RWPE1 (cell line): ENCODE data around the gene DDX1.

Source experiments
- CTCF ChIA-PET: fragments of 350-600 bp; sonication (Branson Sonifier 250); formaldehyde crosslinking; extraction: SDS; loops from one replicate; lab custom pipeline; 2021; lab: Yijun Ruan, JAX
- POLR2A ChIA-PET: fragments of 400-600 bp; formaldehyde crosslinking; extraction: SDS; loops from one replicate; lab custom pipeline; 2020; ENCODE audit warnings: antibody characterized with exemption; ENCODE audit not compliant: low non-redundant PET; lab: Yijun Ruan, JAX
- DNase-seq: peaks from one replicate; pipeline ENCODE4 v3.0.0; 2012; ENCODE audit warnings: low spot score
- H3K27ac ChIP-seq: fragments of 450-650 bp; 2 replicates; pipeline ENCODE4 v1.5.1; 2017
- CTCF ChIP-seq: fragments of 450-650 bp; conservative IDR thresholded peaks from 2 replicates; pipeline ENCODE4 v1.5.1; 2017; ENCODE audit warnings: low read depth, mild to moderate bottlenecking

Gene DDX1

GRCh38 chr2:15662026-15662425, 70.4 kb downstream of the DDX1 start:
- TF ChIP-seq CTCF: no peak
- DNase-seq: no peak
- ChIA-PET CTCF (interaction anchor here (0.6 to 0.7 kb wide), 2 partner anchors 14 to 69 kb away, joined by 3 to 5 read pairs; no protein-coding TSS in a partner anchor), POLR2A (no interaction called here)
- no peak overlapping the region for H3K27ac ChIP-seq

- ChIA-PET POLR2A (no interaction called here), CTCF (interaction anchor here (0.7 kb wide), 1 partner anchor 15 kb away, joined by 3 read pairs; no protein-coding TSS in a partner anchor)
- H3K27ac ChIP-seq: no peak overlapping the region
- no peak for TF ChIP-seq CTCF
- no peak for DNase-seq
These were observed 70.9 kb downstream of the DDX1 start for GRCh38 chr2:15662579-15662978.

- no peak for DNase-seq
- ChIA-PET POLR2A (no interaction called here), CTCF (no interaction called here)
- no peak overlapping the region for H3K27ac ChIP-seq
- no peak for TF ChIP-seq CTCF
These were observed 72.1 kb downstream of the DDX1 start for GRCh38 chr2:15663802-15664201.

- no peak overlapping the region for H3K27ac ChIP-seq
- TF ChIP-seq CTCF: no peak
- ChIA-PET CTCF (no interaction called here), POLR2A (no interaction called here)
- no peak for DNase-seq
These were observed 72.8 kb downstream of the DDX1 start for GRCh38 chr2:15664273-15665066.

- CTCF ChIA-PET: no interaction called here
- POLR2A ChIA-PET: no interaction called here
- no peak for DNase-seq
- TF ChIP-seq CTCF: no peak
- no peak overlapping the region for H3K27ac ChIP-seq
These were observed 73.6 kb downstream of the DDX1 start for GRCh38 chr2:15665067-15665942.

GRCh38 chr2:15665943-15666460, 74.3 kb downstream of the DDX1 start:
- TF ChIP-seq CTCF: no peak
- DNase-seq: no peak
- H3K27ac ChIP-seq: no peak overlapping the region
- ChIA-PET POLR2A (no interaction called here), CTCF (no interaction called here)
